ENCODE results near the gene GOT2. TPM values are rescaled to one million over a fixed set of nuclear protein-coding genes. Genes with fewer than 3 reads are reported as not detected.

Gene GOT2
- total RNA-seq, 1 experiment from 2014 or later, result 135 TPM

- Histone ChIP-seq H3K9ac (ENCODE audit: low read length) (no peak overlapping the region), H3K4me1 (ENCODE audit: control insufficient read depth in 1 of 2, insufficient read depth in 2 of 2, low read length in 2 of 2) (no peaks in the 10 kb centered on the region), H3K27ac (ENCODE audit: low read depth, low read length) (no peak overlapping the region), H3K27me3 (ENCODE audit: insufficient read depth, low read length) (peaks cover 22% of the 10 kb centered on the region; the same call in 1 of the 2 replicates), H3K36me3 (ENCODE audit: control insufficient read depth in 1 of 2, insufficient read depth in 2 of 2, low read length in 2 of 2) (no peaks in the 10 kb centered on the region), H3K9me2 (ENCODE audit: insufficient read depth) (no peaks in the 10 kb centered on the region), H3K79me2 (ENCODE audit: insufficient read depth, low read length) (no peaks in the 10 kb centered on the region), H3K4me2 (ENCODE audit: low read length) (no peak overlapping the region), H2AFZ (ENCODE audit: low read depth, low read length, poor library complexity, severe bottlenecking) (no peak overlapping the region), H3K4me3 (replicated peaks in 1 of 2; ENCODE audit: low read depth in 1 of 2, low read length in 2 of 2) (no peak overlapping the region), H3K9me3 (ENCODE audit: control insufficient read depth in 1 of 2, insufficient read depth in 1 of 2, low read depth in 1 of 2, low read length in 2 of 2) (no peaks in the 10 kb centered on the region), H4K20me1 (ENCODE audit: insufficient read depth) (no peaks in the 10 kb centered on the region)
- no peak for DNase-seq (ENCODE audit: low read depth, low spot score)
- CTCF ChIA-PET, result no interaction called here
- RAD21 ChIA-PET (ENCODE audit: low non-redundant PET in 1 of 2, low total read pairs in 2 of 2, uncharacterized antibody in 2 of 2, unreplicated experiment in 2 of 2), result no interaction called here
- no TSS peak for BruUV-seq (replicated peaks)
- TF ChIP-seq ZBTB33 (IDR thresholded peaks at IDR 0.05; ENCODE audit: extremely low read depth, insufficient replicate concordance, low read length) (no peak), POLR2A (IDR thresholded peaks at IDR 0.05; ENCODE audit: borderline replicate concordance, extremely low read depth, insufficient read depth, insufficient read length) (no peak), TCF7L2 (IDR thresholded peaks at IDR 0.05; ENCODE audit: borderline replicate concordance, extremely low read depth, insufficient read depth, insufficient read length) (no peak), MAX (IDR thresholded peaks at IDR 0.05) (no peak), ZNF274 (IDR thresholded peaks at IDR 0.05; ENCODE audit: low read depth, low read length) (no peak), ATF3 (IDR thresholded peaks at IDR 0.05) (no peak), SIN3A (IDR thresholded peaks at IDR 0.05; ENCODE audit: low read depth) (no peak), REST (IDR thresholded peaks at IDR 0.05; ENCODE audit: low read depth) (no peak), SP1 (IDR thresholded peaks at IDR 0.05; ENCODE audit: low read depth) (no peak), EZH2phosphoT487 (IDR thresholded peaks at IDR 0.05; ENCODE audit: borderline replicate concordance) (no peak), EZH2 (IDR thresholded peaks at IDR 0.05) (no peak), RAD21 (IDR thresholded peaks at IDR 0.05; ENCODE audit: low read depth) (no peak), SRF (IDR thresholded peaks at IDR 0.05; ENCODE audit: low read depth) (no peak), EGR1 (IDR thresholded peaks at IDR 0.05; ENCODE audit: low read depth) (no peak), ELF1 (IDR thresholded peaks at IDR 0.05; ENCODE audit: borderline replicate concordance, low read depth) (no peak), YY1 (IDR thresholded peaks at IDR 0.05; ENCODE audit: extremely low read depth, insufficient replicate concordance, low read depth, low read length) (no peak), FOSL1 (IDR thresholded peaks at IDR 0.05; ENCODE audit: low read depth) (no peak), POLR2AphosphoS5 (IDR thresholded peaks at IDR 0.05; ENCODE audit: low read depth, low read length) (no peak), CBX3 (IDR thresholded peaks at IDR 0.05; ENCODE audit: low read depth) (no peak), ZFX (IDR thresholded peaks at IDR 0.05) (no peak)
- POLR2A ChIA-PET, result no interaction called here
- intact Hi-C loops (cut with micrococcal nuclease), result no loop called here
- no peak for ATAC-seq
Measured at GRCh38 chr16:58767581-58767980, 33.5 kb upstream of the GOT2 start.
